Left ventricle myocardium inferior (tissue), 1 donor: Measurements from ENCODE around the gene MESP2. TPM values are rescaled to one million over a fixed set of nuclear protein-coding genes. Genes with fewer than 3 reads are reported as not detected.

Experiments
- DNase-seq: peaks from one replicate; pipeline ENCODE4 v3.0.0-alpha.2; 2020
- H3K27ac ChIP-seq: fragments of 200-600 bp; replicated peaks from 2 replicates; pipeline ENCODE4 v1.8.0; 2021
- H3K27me3 ChIP-seq: fragments of 200-600 bp; 2 replicates; pipeline ENCODE4 v1.8.0; 2021; ENCODE audit warnings: low read depth
- H3K36me3 ChIP-seq: fragments of 200-600 bp; 2 replicates; pipeline ENCODE4 v1.8.0; 2021
- H3K4me1 ChIP-seq: fragments of 200-600 bp; 2 replicates; pipeline ENCODE4 v1.8.0; 2021
- H3K4me3 ChIP-seq: fragments of 200-600 bp; 2 replicates; pipeline ENCODE4 v1.8.0; 2021; ENCODE audit warnings: mild to moderate bottlenecking, moderate library complexity
- H3K9me3 ChIP-seq: fragments of 200-600 bp; replicated peaks from 2 replicates; pipeline ENCODE4 v1.8.0; 2021
- intact Hi-C: fragments of 100-400 bp; cut with micrococcal nuclease; formaldehyde crosslinking; loops from one replicate; pipeline ENCODE4 v1.11.0; 2022
- total RNA-seq: library from RNA; stranded (reverse); fragmentation: NEBNext Ultra II Directional; extraction: Animal tissue kit (Norgen Biotek cat#: 25700); gene quantifications from one replicate; pipeline ENCODE4 v1.2.1, GENCODE V29; 2021
- TF ChIP-seq, protein P1 (sequence below): fragments of 200-600 bp; IDR thresholded peaks from 2 replicates; pipeline ENCODE4 v1.8.0; 2021; ENCODE audit warnings: antibody characterized with exemption, mild to moderate bottlenecking, borderline replicate concordance
- donor health status: DM: no; HTN: yes; CAD: no; lungs with severe emphysema.

The MESP2 gene
- total RNA-seq, 1 donor from 2014 or later = 0.27 TPM

DNA sequence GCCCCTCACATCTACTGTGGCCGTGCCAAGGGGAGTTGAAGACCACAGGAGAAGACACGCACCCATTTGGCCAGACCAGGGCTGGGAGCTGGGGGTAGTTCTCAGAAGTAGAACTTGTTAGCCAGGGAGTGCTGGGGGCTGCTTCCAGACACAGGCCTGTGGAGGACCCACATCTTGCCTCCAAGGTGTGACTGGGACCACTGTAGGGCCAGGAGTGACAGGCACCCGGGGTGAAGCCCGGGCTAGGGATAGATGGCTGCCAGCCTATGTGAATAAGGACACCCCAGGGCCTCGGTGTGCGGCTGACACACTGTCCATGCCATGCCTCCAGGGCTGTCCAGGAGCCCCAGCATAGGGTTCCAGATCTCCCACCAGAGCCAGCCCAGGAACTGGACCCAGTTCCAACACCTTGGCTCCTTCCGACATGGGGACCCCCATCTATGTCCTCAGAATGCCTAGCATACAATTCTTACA, 36.8 kb downstream of the MESP2 start:
- intact Hi-C loops = no loop called here

DNA sequence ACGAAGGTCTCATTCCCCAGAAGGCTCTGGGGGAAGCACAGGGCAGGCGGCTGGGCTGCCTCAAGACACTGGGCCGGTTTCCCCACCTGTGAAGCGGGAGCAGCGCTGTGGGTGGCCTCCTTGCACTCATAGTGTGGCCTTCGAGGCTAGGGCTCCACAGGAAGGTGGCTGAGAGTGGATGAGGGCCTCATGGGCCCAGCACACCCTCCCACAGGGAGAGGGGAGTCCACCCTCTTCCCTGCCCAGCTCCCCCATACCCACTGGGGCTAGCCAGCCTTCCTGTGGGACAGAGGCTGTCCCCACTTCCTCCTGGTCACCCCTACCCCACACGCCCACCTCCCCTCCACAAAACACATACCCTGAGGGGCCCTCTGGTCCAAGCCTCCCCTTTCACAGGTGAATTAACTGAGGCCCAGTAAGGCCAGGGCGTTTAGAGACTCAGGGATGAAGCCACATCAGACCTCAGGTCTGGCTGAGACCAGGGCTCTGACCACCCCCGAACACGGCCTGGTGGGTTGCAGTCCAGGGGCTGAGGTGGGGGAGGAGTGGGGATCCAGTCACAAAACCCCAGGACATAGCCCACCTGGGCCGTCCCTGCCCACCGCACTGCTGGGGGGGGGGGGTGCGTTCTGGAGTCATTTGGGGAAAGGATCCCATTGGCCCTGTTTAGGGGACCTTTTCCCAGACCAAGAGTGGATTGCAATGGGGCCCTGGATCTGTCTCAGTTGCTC, 37.4 kb downstream of the MESP2 start:
- peak overlapping the region; percentile 73 for H3K27ac ChIP-seq

More for the DNA sequence above, 36.8 kb downstream of the MESP2 start:
- H3K36me3 ChIP-seq = no peaks in the 10 kb centered on the region
- peak overlapping the region; percentile 75 for H3K4me3 ChIP-seq
- no peak for DNase-seq
- peaks cover 7% of the 10 kb centered on the region for H3K9me3 ChIP-seq
- H3K27ac ChIP-seq = peak overlapping the region; percentile 72
- TF ChIP-seq, protein P1, sequence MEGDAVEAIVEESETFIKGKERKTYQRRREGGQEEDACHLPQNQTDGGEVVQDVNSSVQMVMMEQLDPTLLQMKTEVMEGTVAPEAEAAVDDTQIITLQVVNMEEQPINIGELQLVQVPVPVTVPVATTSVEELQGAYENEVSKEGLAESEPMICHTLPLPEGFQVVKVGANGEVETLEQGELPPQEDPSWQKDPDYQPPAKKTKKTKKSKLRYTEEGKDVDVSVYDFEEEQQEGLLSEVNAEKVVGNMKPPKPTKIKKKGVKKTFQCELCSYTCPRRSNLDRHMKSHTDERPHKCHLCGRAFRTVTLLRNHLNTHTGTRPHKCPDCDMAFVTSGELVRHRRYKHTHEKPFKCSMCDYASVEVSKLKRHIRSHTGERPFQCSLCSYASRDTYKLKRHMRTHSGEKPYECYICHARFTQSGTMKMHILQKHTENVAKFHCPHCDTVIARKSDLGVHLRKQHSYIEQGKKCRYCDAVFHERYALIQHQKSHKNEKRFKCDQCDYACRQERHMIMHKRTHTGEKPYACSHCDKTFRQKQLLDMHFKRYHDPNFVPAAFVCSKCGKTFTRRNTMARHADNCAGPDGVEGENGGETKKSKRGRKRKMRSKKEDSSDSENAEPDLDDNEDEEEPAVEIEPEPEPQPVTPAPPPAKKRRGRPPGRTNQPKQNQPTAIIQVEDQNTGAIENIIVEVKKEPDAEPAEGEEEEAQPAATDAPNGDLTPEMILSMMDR = no peak
- peaks cover 48% of the 10 kb centered on the region for H3K4me1 ChIP-seq
- H3K27me3 ChIP-seq = peaks cover 52% of the 10 kb centered on the region

DNA sequence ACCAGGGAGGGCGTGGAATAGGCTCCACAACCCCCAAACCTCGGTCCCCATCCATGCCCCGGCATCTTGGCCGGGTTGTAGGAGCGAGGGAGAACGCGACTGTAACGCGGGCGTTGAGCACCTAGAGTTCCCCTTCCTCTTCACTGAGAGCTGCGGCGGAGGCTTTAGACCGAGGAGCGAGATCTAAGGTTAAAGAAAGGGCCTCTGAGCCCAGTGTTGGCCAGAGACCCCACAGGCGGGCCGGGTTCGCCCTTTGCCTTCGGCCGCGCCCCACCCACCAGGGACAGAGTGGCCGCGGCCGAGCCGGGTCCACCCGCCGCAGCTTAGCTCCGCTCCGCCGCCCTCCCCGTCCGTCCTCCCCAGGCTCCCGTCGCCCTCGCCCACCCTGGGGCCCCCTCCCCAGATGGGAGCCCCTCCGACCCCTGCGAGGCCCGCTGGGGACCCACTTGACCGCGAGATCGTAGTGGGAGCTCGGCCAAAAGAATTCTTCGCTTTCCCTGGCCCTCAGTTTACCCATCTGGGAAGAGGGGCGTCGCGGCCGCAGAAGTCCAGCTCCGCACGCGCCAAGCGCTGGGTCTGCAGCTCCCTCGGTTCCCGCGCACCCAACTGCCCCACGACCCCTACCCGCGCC, 38.1 kb downstream of the MESP2 start:
- intact Hi-C loops = no loop called here
- peak overlapping the region; percentile 75 for H3K4me3 ChIP-seq
- TF ChIP-seq, protein P1 = no peak
- peaks cover 41% of the 10 kb centered on the region for H3K4me1 ChIP-seq
- H3K9me3 ChIP-seq = peaks cover 7% of the 10 kb centered on the region
- DNase-seq = peak; percentile 30
- peaks cover 66% of the 10 kb centered on the region for H3K27me3 ChIP-seq
- no peaks in the 10 kb centered on the region for H3K36me3 ChIP-seq
- H3K27ac ChIP-seq = peak overlapping the region; percentile 73

More for the DNA sequence above, 37.4 kb downstream of the MESP2 start:
- Histone ChIP-seq H3K27me3 (peaks cover 59% of the 10 kb centered on the region), H3K9me3 (peaks cover 7% of the 10 kb centered on the region), H3K4me1 (peaks cover 48% of the 10 kb centered on the region), H3K36me3 (no peaks in the 10 kb centered on the region), H3K4me3 (peak overlapping the region; percentile 75)
- DNase-seq = no peak
- TF ChIP-seq, protein P1 = no peak
- intact Hi-C loops = no loop called here

DNA sequence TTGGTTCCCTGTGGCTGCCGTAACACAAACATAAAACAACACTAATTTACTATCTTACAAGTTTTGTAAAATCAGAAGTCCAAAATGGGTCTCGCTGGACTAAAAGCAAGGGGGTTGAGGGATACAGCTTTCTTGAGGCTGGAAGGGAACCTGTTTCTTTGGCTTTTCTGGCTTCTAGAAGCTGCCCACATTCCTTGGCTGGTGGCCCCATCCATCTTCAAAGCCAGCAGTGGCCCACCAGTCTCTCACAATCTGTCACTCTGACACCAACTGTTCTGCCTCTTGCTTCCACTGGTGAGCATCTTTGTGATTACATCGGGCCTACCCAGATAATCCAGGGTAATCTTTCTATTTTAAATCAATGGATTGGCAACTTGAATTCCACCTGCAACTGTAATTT, 39.6 kb downstream of the MESP2 start:
- Histone ChIP-seq H3K9me3 (peaks cover 7% of the 10 kb centered on the region), H3K27me3 (peaks cover 66% of the 10 kb centered on the region), H3K4me1 (peaks cover 37% of the 10 kb centered on the region), H3K36me3 (no peaks in the 10 kb centered on the region), H3K4me3 (no peak overlapping the region), H3K27ac (no peak overlapping the region)
- TF ChIP-seq, protein P1 = no peak
- intact Hi-C loops = no loop called here
- no peak for DNase-seq

DNA sequence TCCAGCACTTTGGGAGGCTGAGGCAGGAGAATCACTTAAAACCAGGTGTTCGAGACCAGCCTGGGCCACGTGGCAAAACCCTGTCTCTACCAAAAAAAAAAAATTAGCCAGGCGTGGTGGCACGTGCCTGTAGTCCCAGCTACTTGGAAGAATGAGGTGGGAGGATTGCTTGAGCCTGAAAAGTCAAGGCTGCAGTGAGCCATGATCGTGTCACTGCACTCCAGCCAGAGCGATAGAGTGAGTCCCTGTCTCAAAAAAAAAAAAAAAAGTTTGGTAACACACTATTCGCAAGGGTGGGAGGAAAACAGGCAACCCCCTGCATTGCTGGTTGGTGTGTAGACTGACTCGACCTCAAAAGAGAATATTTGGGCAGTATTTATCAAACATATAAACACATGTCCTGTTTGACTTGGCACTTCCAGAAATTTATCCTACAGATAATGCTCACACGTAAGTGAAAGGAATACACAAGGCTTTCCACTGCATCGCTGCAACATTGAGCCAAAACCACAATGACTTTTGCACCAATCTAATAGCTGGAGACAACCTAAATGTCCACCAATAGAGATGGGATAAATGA, 41.7 kb downstream of the MESP2 start:
- H3K27ac ChIP-seq = no peak overlapping the region
- peaks cover 79% of the 10 kb centered on the region for H3K27me3 ChIP-seq
- intact Hi-C loops = no loop called here
- H3K9me3 ChIP-seq = peaks cover 7% of the 10 kb centered on the region
- H3K36me3 ChIP-seq = no peaks in the 10 kb centered on the region
- DNase-seq = no peak
- H3K4me3 ChIP-seq = no peak overlapping the region
- H3K4me1 ChIP-seq = peaks cover 26% of the 10 kb centered on the region
- TF ChIP-seq, protein P1 = no peak
